ENCODE results near the gene AGPAT2. TPM values are rescaled to one million over a fixed set of nuclear protein-coding genes. Genes with fewer than 3 reads are reported as not detected.

Gene AGPAT2
- total RNA-seq, 4 donors from 2014 or later, result 19.0 to 77.4 (median 36.0) TPM

- intact Hi-C loops (cut with DNase I; ENCODE audit: low total_unique reads), result loop anchor here (1.0 to 5.0 kb wide), 2 partner anchors 48 to 156 kb away; no protein-coding TSS in a partner anchor
- Histone ChIP-seq H3K4me1 (peaks cover 0 to 9% of the 10 kb centered on the region in 2 donors), H3K27me3 (peaks cover 0 to 4% (median 0%) of the 10 kb centered on the region in 3 donors), H3K36me3 (no peaks in the 10 kb centered on the region), H3K4me3 (peak overlapping the region; percentile 37 to 57 (median 48)), H3K9me3 (no peaks in the 10 kb centered on the region), H3K27ac (peak overlapping the region; percentile 34 to 81 (median 78))
- DNase-seq, result peak; percentile 55 to 56
- TF ChIP-seq POLR2A (IDR thresholded peaks at IDR 0.05) (peak; percentile 19 to 36), CTCF (IDR thresholded peaks at IDR 0.05 in 4 of 5, conservative IDR thresholded peaks at IDR 0.05 in 1 of 5) (peak; percentile 77 to 93 (median 85))
- ATAC-seq, result peak; percentile 50 to 59
- in situ Hi-C loops (cut with MboI; ENCODE audit: low sequenced_read_pairs in 4 of 4), result loop anchor here in 1 of 4 donors (25.0 kb wide), 1 partner anchor 157 kb away; the partner anchor contains the start of gene SEC16A
These were observed 42.5 kb downstream of the AGPAT2 start for GRCh38 chr9:136644593-136645351.

DNA sequence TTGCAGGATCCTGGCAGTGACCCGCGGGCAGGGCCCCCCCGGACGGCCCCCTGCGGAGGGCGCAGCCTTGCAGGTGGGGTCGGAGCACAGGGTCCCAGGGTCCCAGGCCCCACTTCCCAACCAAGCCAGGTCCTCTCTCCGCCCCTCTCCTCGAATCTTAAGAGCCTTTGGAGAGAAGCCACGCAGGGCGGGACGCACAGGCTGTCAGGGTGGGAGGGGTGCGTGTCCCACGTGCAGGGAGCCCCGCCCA, 43.0 kb downstream of the AGPAT2 start:
- ATAC-seq (no peak), DNase-seq (peak in 1 of 2 donors; percentile 74)
- H3K9me3 ChIP-seq, result no peaks in the 10 kb centered on the region
- peak overlapping the region; percentile 25 to 81 (median 78) for H3K27ac ChIP-seq
- in situ Hi-C loops (cut with MboI; ENCODE audit: low sequenced_read_pairs in 4 of 4) (loop anchor here in 1 of 4 donors (25.0 kb wide), 1 partner anchor 157 kb away; the partner anchor contains the start of gene SEC16A), intact Hi-C loops (cut with DNase I; ENCODE audit: low total_unique reads) (loop anchor here (1.0 to 5.0 kb wide), 2 partner anchors 48 to 156 kb away; no protein-coding TSS in a partner anchor)
- TF ChIP-seq POLR2A (IDR thresholded peaks at IDR 0.05) (no peak), CTCF (IDR thresholded peaks at IDR 0.05 in 4 of 5, conservative IDR thresholded peaks at IDR 0.05 in 1 of 5) (no peak)
- peaks cover 0 to 9% of the 10 kb centered on the region in 2 donors for H3K4me1 ChIP-seq
- peaks cover 0 to 4% (median 0%) of the 10 kb centered on the region in 3 donors for H3K27me3 ChIP-seq
- peak overlapping the region; percentile 37 to 57 (median 48) for H3K4me3 ChIP-seq
- H3K36me3 ChIP-seq, result no peaks in the 10 kb centered on the region

DNA sequence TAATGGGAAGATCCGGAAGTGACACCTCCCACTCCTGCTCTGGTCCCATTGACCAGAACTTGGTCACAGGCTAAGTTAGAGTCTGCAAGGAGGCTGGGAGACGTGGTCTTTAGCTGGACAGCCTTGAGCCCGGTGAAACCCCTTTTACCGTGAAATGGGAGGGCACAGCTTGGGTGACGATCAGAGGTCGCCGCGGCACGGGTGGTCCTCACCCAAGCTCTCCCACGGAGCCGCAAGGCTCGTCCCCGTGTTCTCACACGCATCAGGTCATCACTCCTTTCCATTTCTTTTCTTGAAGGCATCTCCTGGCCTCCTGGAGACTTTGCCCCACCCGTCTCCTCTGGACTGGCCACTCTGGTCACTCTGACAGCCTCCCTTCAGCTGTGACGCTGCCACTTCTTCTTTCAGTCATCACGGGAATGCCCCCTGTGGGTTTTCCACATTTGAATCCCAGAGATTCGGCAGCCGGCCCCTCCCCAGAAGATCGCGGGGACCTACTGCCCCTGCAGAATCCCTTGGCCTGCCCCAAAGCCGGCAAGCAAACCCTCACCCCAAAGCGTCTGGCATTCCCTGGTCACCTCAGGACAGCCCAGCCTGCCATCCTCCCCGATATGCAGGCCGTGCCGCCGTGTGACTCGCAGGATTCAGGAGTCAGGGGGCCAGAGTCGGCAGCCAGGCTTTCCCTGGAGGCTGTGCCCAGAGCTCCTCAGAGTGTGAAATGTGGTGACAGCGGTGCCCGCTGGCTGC, 43.5 kb downstream of the AGPAT2 start:
- Histone ChIP-seq H3K27ac (peak overlapping the region; percentile 25 to 81 (median 78)), H3K4me1 (peaks cover 0 to 9% of the 10 kb centered on the region in 2 donors), H3K27me3 (peaks cover 0 to 4% (median 0%) of the 10 kb centered on the region in 3 donors), H3K9me3 (no peaks in the 10 kb centered on the region), H3K4me3 (peak overlapping the region; percentile 37 to 57 (median 48)), H3K36me3 (no peaks in the 10 kb centered on the region)
- intact Hi-C loops (cut with DNase I; ENCODE audit: low total_unique reads), result loop anchor here (1.0 to 5.0 kb wide), 2 partner anchors 49 to 155 kb away; no protein-coding TSS in a partner anchor
- ATAC-seq (no peak), DNase-seq (no peak)
- in situ Hi-C loops (cut with MboI; ENCODE audit: low sequenced_read_pairs in 4 of 4), result loop anchor here in 1 of 4 donors (25.0 kb wide), 1 partner anchor 156 kb away; the partner anchor contains the start of gene SEC16A
- TF ChIP-seq CTCF (IDR thresholded peaks at IDR 0.05 in 4 of 5, conservative IDR thresholded peaks at IDR 0.05 in 1 of 5), result no peak
- TF ChIP-seq POLR2A (IDR thresholded peaks at IDR 0.05), result no peak

- TF ChIP-seq CTCF (IDR thresholded peaks at IDR 0.05 in 4 of 5, conservative IDR thresholded peaks at IDR 0.05 in 1 of 5) (no peak), POLR2A (IDR thresholded peaks at IDR 0.05) (no peak)
These were observed 44.8 kb downstream of the AGPAT2 start for GRCh38 chr9:136642439-136642921.

More at GRCh38 chr9:136642439-136642921, 44.8 kb downstream of the AGPAT2 start:
- in situ Hi-C loops (cut with MboI; ENCODE audit: low sequenced_read_pairs in 4 of 4), result loop anchor here in 1 of 4 donors (25.0 kb wide), 1 partner anchor 155 kb away; the partner anchor contains the start of gene SEC16A
- ATAC-seq (no peak), DNase-seq (no peak)
- Histone ChIP-seq H3K36me3 (no peaks in the 10 kb centered on the region), H3K9me3 (no peaks in the 10 kb centered on the region), H3K27me3 (peaks cover 0 to 4% (median 0%) of the 10 kb centered on the region in 3 donors), H3K27ac (peak overlapping the region in 3 of 4 donors; percentile 15 to 81 (median 40)), H3K4me3 (no peak overlapping the region), H3K4me1 (peaks cover 3 to 9% of the 10 kb centered on the region in 2 donors)
- intact Hi-C loops (cut with DNase I; ENCODE audit: low total_unique reads), result loop anchor here (5.0 kb wide), 1 partner anchor 50 kb away; no protein-coding TSS in a partner anchor
